ENCODE data around the gene C1orf226.

DNA sequence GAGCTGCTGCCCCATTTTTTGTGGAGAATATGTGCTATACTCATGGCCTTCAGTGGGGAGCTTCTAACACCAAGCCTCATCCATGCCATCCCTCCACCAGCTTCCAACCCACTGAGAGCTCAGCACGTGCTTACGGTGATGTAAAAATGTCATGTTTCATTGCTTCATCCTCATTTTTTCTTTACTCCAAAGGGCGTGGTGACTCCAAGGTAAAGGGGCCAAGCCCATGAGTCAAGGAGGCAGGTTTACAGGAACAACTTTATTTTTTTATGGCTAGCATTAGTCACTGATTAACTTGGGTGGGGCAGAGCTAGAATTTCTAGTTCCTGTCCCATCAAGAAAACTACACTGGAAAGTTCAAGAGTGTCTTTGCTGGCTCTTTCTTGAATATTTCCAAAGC, at the start of gene C1orf226:
- TF ChIP-seq, protein P1, sequence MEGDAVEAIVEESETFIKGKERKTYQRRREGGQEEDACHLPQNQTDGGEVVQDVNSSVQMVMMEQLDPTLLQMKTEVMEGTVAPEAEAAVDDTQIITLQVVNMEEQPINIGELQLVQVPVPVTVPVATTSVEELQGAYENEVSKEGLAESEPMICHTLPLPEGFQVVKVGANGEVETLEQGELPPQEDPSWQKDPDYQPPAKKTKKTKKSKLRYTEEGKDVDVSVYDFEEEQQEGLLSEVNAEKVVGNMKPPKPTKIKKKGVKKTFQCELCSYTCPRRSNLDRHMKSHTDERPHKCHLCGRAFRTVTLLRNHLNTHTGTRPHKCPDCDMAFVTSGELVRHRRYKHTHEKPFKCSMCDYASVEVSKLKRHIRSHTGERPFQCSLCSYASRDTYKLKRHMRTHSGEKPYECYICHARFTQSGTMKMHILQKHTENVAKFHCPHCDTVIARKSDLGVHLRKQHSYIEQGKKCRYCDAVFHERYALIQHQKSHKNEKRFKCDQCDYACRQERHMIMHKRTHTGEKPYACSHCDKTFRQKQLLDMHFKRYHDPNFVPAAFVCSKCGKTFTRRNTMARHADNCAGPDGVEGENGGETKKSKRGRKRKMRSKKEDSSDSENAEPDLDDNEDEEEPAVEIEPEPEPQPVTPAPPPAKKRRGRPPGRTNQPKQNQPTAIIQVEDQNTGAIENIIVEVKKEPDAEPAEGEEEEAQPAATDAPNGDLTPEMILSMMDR (IDR thresholded peaks at IDR 0.05 in 2 of 3, conservative IDR thresholded peaks at IDR 0.05 in 1 of 3; ENCODE audit: borderline replicate concordance in 1 of 3, insufficient read depth in 1 of 3, low read depth in 2 of 3, low read length in 2 of 3): no peak
- no peak for TF ChIP-seq POLR2A (IDR thresholded peaks at IDR 0.05; ENCODE audit: borderline replicate concordance, extremely low read depth, insufficient read depth, insufficient read length)
- no peak for TF ChIP-seq YY1 (IDR thresholded peaks at IDR 0.05; ENCODE audit: extremely low read depth, insufficient replicate concordance, low read depth, low read length)
- TF ChIP-seq, protein P2, sequence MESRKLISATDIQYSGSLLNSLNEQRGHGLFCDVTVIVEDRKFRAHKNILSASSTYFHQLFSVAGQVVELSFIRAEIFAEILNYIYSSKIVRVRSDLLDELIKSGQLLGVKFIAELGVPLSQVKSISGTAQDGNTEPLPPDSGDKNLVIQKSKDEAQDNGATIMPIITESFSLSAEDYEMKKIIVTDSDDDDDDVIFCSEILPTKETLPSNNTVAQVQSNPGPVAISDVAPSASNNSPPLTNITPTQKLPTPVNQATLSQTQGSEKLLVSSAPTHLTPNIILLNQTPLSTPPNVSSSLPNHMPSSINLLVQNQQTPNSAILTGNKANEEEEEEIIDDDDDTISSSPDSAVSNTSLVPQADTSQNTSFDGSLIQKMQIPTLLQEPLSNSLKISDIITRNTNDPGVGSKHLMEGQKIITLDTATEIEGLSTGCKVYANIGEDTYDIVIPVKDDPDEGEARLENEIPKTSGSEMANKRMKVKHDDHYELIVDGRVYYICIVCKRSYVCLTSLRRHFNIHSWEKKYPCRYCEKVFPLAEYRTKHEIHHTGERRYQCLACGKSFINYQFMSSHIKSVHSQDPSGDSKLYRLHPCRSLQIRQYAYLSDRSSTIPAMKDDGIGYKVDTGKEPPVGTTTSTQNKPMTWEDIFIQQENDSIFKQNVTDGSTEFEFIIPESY (IDR thresholded peaks at IDR 0.05; ENCODE audit: extremely low read depth, insufficient replicate concordance, low read length): no peak
- peak; percentile 28; the same call in 1 of the 2 replicates for TF ChIP-seq RAD21 (IDR thresholded peaks at IDR 0.05; ENCODE audit: low read depth)
- TF ChIP-seq EZH2 (IDR thresholded peaks at IDR 0.05): no peak

All from HCT116 (cell line).